ENCODE results near the gene EFHC2.

GRCh38 chrX:44330227-44330626, 13.2 kb downstream of the EFHC2 start:
- TF ChIP-seq, protein P1, sequence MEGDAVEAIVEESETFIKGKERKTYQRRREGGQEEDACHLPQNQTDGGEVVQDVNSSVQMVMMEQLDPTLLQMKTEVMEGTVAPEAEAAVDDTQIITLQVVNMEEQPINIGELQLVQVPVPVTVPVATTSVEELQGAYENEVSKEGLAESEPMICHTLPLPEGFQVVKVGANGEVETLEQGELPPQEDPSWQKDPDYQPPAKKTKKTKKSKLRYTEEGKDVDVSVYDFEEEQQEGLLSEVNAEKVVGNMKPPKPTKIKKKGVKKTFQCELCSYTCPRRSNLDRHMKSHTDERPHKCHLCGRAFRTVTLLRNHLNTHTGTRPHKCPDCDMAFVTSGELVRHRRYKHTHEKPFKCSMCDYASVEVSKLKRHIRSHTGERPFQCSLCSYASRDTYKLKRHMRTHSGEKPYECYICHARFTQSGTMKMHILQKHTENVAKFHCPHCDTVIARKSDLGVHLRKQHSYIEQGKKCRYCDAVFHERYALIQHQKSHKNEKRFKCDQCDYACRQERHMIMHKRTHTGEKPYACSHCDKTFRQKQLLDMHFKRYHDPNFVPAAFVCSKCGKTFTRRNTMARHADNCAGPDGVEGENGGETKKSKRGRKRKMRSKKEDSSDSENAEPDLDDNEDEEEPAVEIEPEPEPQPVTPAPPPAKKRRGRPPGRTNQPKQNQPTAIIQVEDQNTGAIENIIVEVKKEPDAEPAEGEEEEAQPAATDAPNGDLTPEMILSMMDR (IDR thresholded peaks at IDR 0.05; ENCODE audit: poor library complexity, severe bottlenecking): no peak
- TF ChIP-seq POLR2AphosphoS5 (IDR thresholded peaks at IDR 0.05) (no peak), EP300 (conservative IDR thresholded peaks at IDR 0.05; ENCODE audit: poor library complexity, severe bottlenecking) (no peak), EZH2 (IDR thresholded peaks at IDR 0.05; ENCODE audit: borderline replicate concordance, insufficient read depth, low read length, poor library complexity, severe bottlenecking) (no peak)
